ENCODE data around the gene AK3.

GRCh38 chr9:4725706-4726442 is 15.1 kb downstream of the AK3 start:
- TF ChIP-seq, protein P1, sequence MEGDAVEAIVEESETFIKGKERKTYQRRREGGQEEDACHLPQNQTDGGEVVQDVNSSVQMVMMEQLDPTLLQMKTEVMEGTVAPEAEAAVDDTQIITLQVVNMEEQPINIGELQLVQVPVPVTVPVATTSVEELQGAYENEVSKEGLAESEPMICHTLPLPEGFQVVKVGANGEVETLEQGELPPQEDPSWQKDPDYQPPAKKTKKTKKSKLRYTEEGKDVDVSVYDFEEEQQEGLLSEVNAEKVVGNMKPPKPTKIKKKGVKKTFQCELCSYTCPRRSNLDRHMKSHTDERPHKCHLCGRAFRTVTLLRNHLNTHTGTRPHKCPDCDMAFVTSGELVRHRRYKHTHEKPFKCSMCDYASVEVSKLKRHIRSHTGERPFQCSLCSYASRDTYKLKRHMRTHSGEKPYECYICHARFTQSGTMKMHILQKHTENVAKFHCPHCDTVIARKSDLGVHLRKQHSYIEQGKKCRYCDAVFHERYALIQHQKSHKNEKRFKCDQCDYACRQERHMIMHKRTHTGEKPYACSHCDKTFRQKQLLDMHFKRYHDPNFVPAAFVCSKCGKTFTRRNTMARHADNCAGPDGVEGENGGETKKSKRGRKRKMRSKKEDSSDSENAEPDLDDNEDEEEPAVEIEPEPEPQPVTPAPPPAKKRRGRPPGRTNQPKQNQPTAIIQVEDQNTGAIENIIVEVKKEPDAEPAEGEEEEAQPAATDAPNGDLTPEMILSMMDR (IDR thresholded peaks at IDR 0.05; ENCODE audit: low read depth, low read length) = no peak
- TF ChIP-seq EZH2phosphoT487 (IDR thresholded peaks at IDR 0.05; ENCODE audit: low read depth) = no peak
